ENCODE measurements around the gene SDK2. TPM values are rescaled to one million over a fixed set of nuclear protein-coding genes. Genes with fewer than 3 reads are reported as not detected.

The SDK2 gene
- total and polyA plus RNA-seq, 2 of the 8 experiments (the other 6 are each of a cell fraction or from before 2014, with no cell fraction given): 3.9 to 4.1 TPM

- H3K56ac ChIP-seq (replicated peaks; ENCODE audit: insufficient read length, low read depth, low read length): no peak overlapping the region
- no peaks in the 10 kb centered on the region; a peak in 1 of 8 replicates for H3K36me3 ChIP-seq (ENCODE audit: control insufficient read depth in 2 of 4, insufficient read depth in 4 of 4, low read length in 3 of 4)
- no peaks in the 10 kb centered on the region for H4K20me1 ChIP-seq (replicated peaks in 1 of 2; ENCODE audit: control insufficient read depth in 1 of 2, insufficient read depth in 2 of 2, low read length in 2 of 2)
- H3K4me1 ChIP-seq (replicated peaks in 1 of 4; ENCODE audit: control insufficient read depth in 3 of 4, insufficient read depth in 4 of 4, low read length in 3 of 4): peaks cover 4 to 21% (median 13%) of the 10 kb centered on the region in 4 experiments; a peak in 6 of 7 replicates
- H3K23ac ChIP-seq (ENCODE audit: insufficient read length): no peak overlapping the region
- no peak overlapping the region for H2BK120ac ChIP-seq (replicated peaks; ENCODE audit: low read depth, low read length)
- H3K9ac ChIP-seq (replicated peaks in 1 of 4; ENCODE audit: extremely low read depth in 1 of 4, low read depth in 3 of 4, low read length in 3 of 4): no peak overlapping the region
- H4K8ac ChIP-seq (ENCODE audit: extremely low read depth, insufficient read depth, low read length): no peak overlapping the region
- H3K23me2 ChIP-seq (ENCODE audit: low read depth, low read length): no peaks in the 10 kb centered on the region; the same call in 1 of the 2 replicates
- H3K27ac ChIP-seq (ENCODE audit: low read depth, low read length): no peak overlapping the region
- H4K91ac ChIP-seq (replicated peaks; ENCODE audit: insufficient read length, low read length): no peak overlapping the region
- H2BK15ac ChIP-seq (ENCODE audit: low read length): no peak overlapping the region
- DNase-seq (ENCODE audit: low read depth in 1 of 2, low spot score in 2 of 2) (no peak), FAIRE-seq (no peak)
- no peak overlapping the region for H2BK5ac ChIP-seq (ENCODE audit: low read depth, low read length)
- H2AK5ac ChIP-seq (ENCODE audit: low read depth, low read length): no peak overlapping the region
- no peak overlapping the region for H3K18ac ChIP-seq (ENCODE audit: extremely low read depth, low read length)
- H2AFZ ChIP-seq (ENCODE audit: low read length): no peak overlapping the region
- H3K79me1 ChIP-seq (ENCODE audit: low read depth, low read length): no peaks in the 10 kb centered on the region
- no peak overlapping the region for H3K14ac ChIP-seq (ENCODE audit: insufficient read length)
- H3K27me3 ChIP-seq (replicated peaks in 1 of 4; ENCODE audit: control insufficient read depth in 3 of 4, extremely low read depth in 1 of 4, insufficient read depth in 3 of 4, low read length in 3 of 4): no peaks in the 10 kb centered on the region
- WGBS, 2 experiments (ENCODE audit: extremely low coverage in 1 of 2, insufficient coverage in 1 of 2, insufficient read length in 1 of 2, insufficient replicate concordance in 2 of 2, low coverage in 1 of 2, low lambda C conversion rate in 2 of 2, missing lambda C conversion rate in 1 of 2): 83% methylated on average over 13 of the region's 13 CpGs; no CpG with 5 or more reads in 1 of the 2 experiments
- H3K4ac ChIP-seq (replicated peaks; ENCODE audit: insufficient read length, low read depth, low read length): no peak overlapping the region
- H2BK12ac ChIP-seq (ENCODE audit: low read depth, low read length): no peak overlapping the region
- H3K4me2 ChIP-seq (ENCODE audit: insufficient read depth in 1 of 2, low read depth in 2 of 2, low read length in 2 of 2): no peak overlapping the region
- no peaks in the 10 kb centered on the region for H3K79me2 ChIP-seq (ENCODE audit: control insufficient read depth in 1 of 2, insufficient read depth in 2 of 2, low read length in 2 of 2)
- H3K9me3 ChIP-seq (ENCODE audit: insufficient read depth in 2 of 2, low read depth in 1 of 2, low read length in 1 of 2): no peaks in the 10 kb centered on the region
- no peak overlapping the region for H2BK20ac ChIP-seq (ENCODE audit: low read length)
- no peak overlapping the region for H3K4me3 ChIP-seq (ENCODE audit: extremely low read depth in 1 of 4, insufficient read depth in 2 of 4, low read depth in 3 of 4, low read length in 4 of 4)
- POLR2A ChIA-PET (ENCODE audit: partially characterized antibody): interaction anchor here (1.3 kb wide), 1 partner anchor 9 kb away, joined by 3 read pairs; no protein-coding TSS in a partner anchor
- no peak overlapping the region for H4K5ac ChIP-seq (ENCODE audit: insufficient read length, low read depth, low read length)
- CTCF ChIA-PET (ENCODE audit: partially characterized antibody): interaction anchor here (1.2 to 1.3 kb wide), 2 partner anchors 8 to 11 kb away, joined by 3 to 5 read pairs; no protein-coding TSS in a partner anchor
- TF ChIP-seq RAD21 (IDR thresholded peaks at IDR 0.05 in 1 of 2, conservative IDR thresholded peaks at IDR 0.05 in 1 of 2; ENCODE audit: low read depth in 2 of 2, low read length in 2 of 2): no peak
Measured at GRCh38 chr17:73338050-73338521, 306.2 kb downstream of the SDK2 start.
